H1 (cell line): Measurements from ENCODE around the gene GAB3. TPM values are rescaled to one million over a fixed set of nuclear protein-coding genes. Genes with fewer than 3 reads are reported as not detected.
"Not testable (repeated sequence)": the region's sequence is repeated elsewhere in the genome, so short reads cannot be mapped to it uniquely, and the experiment has no call there.

ENCODE experiments used
- CTCF ChIA-PET: fragments of 300-600 bp; sonication (Branson Sonifier 250); formaldehyde crosslinking; loops from one replicate; lab custom pipeline; 2021; ENCODE audit not compliant: partially characterized antibody; lab: Charles Lee
- POLR2A ChIA-PET: fragments of 300-600 bp; sonication (Branson Sonifier 250); formaldehyde crosslinking; loops from one replicate; lab custom pipeline; 2021; ENCODE audit warnings: inconsistent platforms; ENCODE audit not compliant: partially characterized antibody; lab: Charles Lee
- DNase-seq, 2 experiments: peaks; one replicate each; pipeline versions ENCODE4 v3.0.0 to v3.0.0-alpha.2; 2010 to 2022; ENCODE audit warnings: low spot score in 2 of 2, low read depth in 1 of 2, mixed read lengths in 1 of 2
- FAIRE-seq: peaks from 2 replicates; lab custom pipeline; 2011; peaks lifted over from hg19 to GRCh38; lab: Jason Lieb, UNC
- H2AFZ ChIP-seq: 2 replicates; pipeline ENCODE4 v1.8.1; 2012; ENCODE audit warnings: low read length, inconsistent platforms
- H2AK5ac ChIP-seq: 2 replicates; pipeline ENCODE4 v1.6.1; 2013; ENCODE audit warnings: low read depth, low read length
- H2BK120ac ChIP-seq: replicated peaks from 2 replicates; pipeline ENCODE3; 2013; ENCODE audit warnings: low read depth, low read length, inconsistent platforms
- H2BK12ac ChIP-seq: 2 replicates; pipeline ENCODE4 v1.6.1; 2013; ENCODE audit warnings: low read depth, low read length
- H2BK15ac ChIP-seq: 2 replicates; pipeline ENCODE4 v1.6.1; 2013; ENCODE audit warnings: low read length
- H2BK20ac ChIP-seq: 2 replicates; pipeline ENCODE4 v1.6.1; 2013; ENCODE audit warnings: low read length
- H2BK5ac ChIP-seq: 2 replicates; pipeline ENCODE4 v1.6.1; 2013; ENCODE audit warnings: low read depth, low read length
- H3K14ac ChIP-seq: 2 replicates; pipeline ENCODE4 v1.6.1; 2013; ENCODE audit warnings: inconsistent platforms; ENCODE audit not compliant: insufficient read length
- H3K18ac ChIP-seq: 2 replicates; pipeline ENCODE4 v1.6.1; 2013; ENCODE audit warnings: low read length; ENCODE audit errors: extremely low read depth
- H3K23ac ChIP-seq: 2 replicates; pipeline ENCODE4 v1.6.1; 2013; ENCODE audit warnings: inconsistent platforms; ENCODE audit not compliant: insufficient read length
- H3K23me2 ChIP-seq: 2 replicates; pipeline ENCODE4 v1.6.1; 2013; ENCODE audit warnings: low read depth, low read length
- H3K27ac ChIP-seq: 2 replicates; pipeline ENCODE4 v1.6.1; 2011; ENCODE audit warnings: low read depth, low read length, inconsistent platforms
- H3K27me3 ChIP-seq, 4 experiments: replicated peaks in 1 of 4; 1 replicate in 1 of 4; 2 replicates in 3 of 4; pipeline versions ENCODE4 v1.6.1 to v1.8.1; 2011 to 2013; ENCODE audit warnings: low read length in 3 of 4, mild to moderate bottlenecking in 3 of 4, inconsistent platforms in 2 of 4, mixed read lengths in 2 of 4, moderate library complexity in 1 of 4; ENCODE audit not compliant: control insufficient read depth in 3 of 4, insufficient read depth in 3 of 4; ENCODE audit errors: extremely low read depth in 1 of 4
- H3K36me3 ChIP-seq, 4 experiments: 2 replicates each; pipeline versions ENCODE4 v1.6.1 to v1.8.1; 2011 to 2013; ENCODE audit warnings: mild to moderate bottlenecking in 4 of 4, low read length in 3 of 4, moderate library complexity in 2 of 4, control low read depth in 1 of 4, inconsistent platforms in 1 of 4; ENCODE audit not compliant: insufficient read depth in 4 of 4, control insufficient read depth in 2 of 4
- H3K4ac ChIP-seq: replicated peaks from 2 replicates; pipeline ENCODE3; 2013; ENCODE audit warnings: low read length, low read depth, mixed read lengths, inconsistent platforms; ENCODE audit not compliant: insufficient read length
- H3K4me1 ChIP-seq, 4 experiments: replicated peaks in 1 of 4; 1 replicate in 1 of 4; 2 replicates in 3 of 4; pipeline versions ENCODE4 v1.6.1 to v1.8.1; 2011 to 2013; ENCODE audit warnings: low read length in 3 of 4, inconsistent platforms in 2 of 4, mixed read lengths in 1 of 4; ENCODE audit not compliant: insufficient read depth in 4 of 4, control insufficient read depth in 3 of 4
- H3K4me2 ChIP-seq, 2 experiments: 2 replicates each; pipeline versions ENCODE4 v1.6.1 to v1.8.1; 2011 to 2013; ENCODE audit warnings: low read depth in 2 of 2, low read length in 2 of 2, control low read depth in 1 of 2, inconsistent platforms in 1 of 2, mild to moderate bottlenecking in 1 of 2; ENCODE audit not compliant: insufficient read depth in 1 of 2
- H3K4me3 ChIP-seq, 4 experiments: fragments of 200-600, 300-600 bp in 1 of 4; sonication (generic), shearing (Covaris generic), sonication (Bioruptor Twin) in 1 of 4; 2 replicates each; pipeline versions ENCODE4 v1.5.1 to v1.8.1; 2011 to 2016; ENCODE audit warnings: low read length in 4 of 4, low read depth in 3 of 4, control low read depth in 2 of 4, inconsistent platforms in 2 of 4, mild to moderate bottlenecking in 2 of 4, mixed read lengths in 1 of 4, moderate library complexity in 1 of 4; ENCODE audit not compliant: insufficient read depth in 2 of 4; ENCODE audit errors: extremely low read depth in 1 of 4
- H3K56ac ChIP-seq: replicated peaks from 2 replicates; pipeline ENCODE3; 2013; ENCODE audit warnings: low read depth, mild to moderate bottlenecking, mixed read lengths, low read length, inconsistent platforms; ENCODE audit not compliant: insufficient read length
- H3K79me1 ChIP-seq: 2 replicates; pipeline ENCODE4 v1.6.1; 2013; ENCODE audit warnings: low read depth, low read length, control low read depth
- H3K79me2 ChIP-seq, 2 experiments: 2 replicates each; pipeline versions ENCODE4 v1.6.1 to v1.8.1; 2012 to 2013; ENCODE audit warnings: low read length in 2 of 2, mild to moderate bottlenecking in 2 of 2, inconsistent platforms in 1 of 2; ENCODE audit not compliant: insufficient read depth in 2 of 2, control insufficient read depth in 1 of 2
- H3K9ac ChIP-seq, 4 experiments: replicated peaks in 1 of 4; 1 replicate in 1 of 4; 2 replicates in 3 of 4; pipeline versions ENCODE4 v1.6.1 to v1.8.1; 2011 to 2013; ENCODE audit warnings: low read depth in 3 of 4, low read length in 3 of 4, control low read depth in 2 of 4, mild to moderate bottlenecking in 2 of 4, moderate library complexity in 2 of 4, inconsistent platforms in 1 of 4; ENCODE audit errors: extremely low read depth in 1 of 4
- H3K9me3 ChIP-seq, 2 experiments: 2 replicates each; pipeline versions ENCODE4 v1.6.1 to v1.8.1; 2012 to 2013; ENCODE audit warnings: mild to moderate bottlenecking in 2 of 2, moderate library complexity in 2 of 2, control low read depth in 1 of 2, inconsistent platforms in 1 of 2, low read depth in 1 of 2, low read length in 1 of 2, mixed read lengths in 1 of 2; ENCODE audit not compliant: insufficient read depth in 2 of 2
- H4K20me1 ChIP-seq, 2 experiments: replicated peaks in 1 of 2; 2 replicates each; pipeline versions ENCODE3 to v1.8.1; 2011 to 2013; ENCODE audit warnings: inconsistent platforms in 2 of 2, low read length in 2 of 2, mild to moderate bottlenecking in 1 of 2; ENCODE audit not compliant: insufficient read depth in 2 of 2, control insufficient read depth in 1 of 2
- H4K5ac ChIP-seq: 2 replicates; pipeline ENCODE4 v1.6.1; 2013; ENCODE audit warnings: low read length, low read depth, mixed read lengths, inconsistent platforms; ENCODE audit not compliant: insufficient read length
- H4K8ac ChIP-seq: 2 replicates; pipeline ENCODE4 v1.8.0; 2013; ENCODE audit warnings: mild to moderate bottlenecking, moderate library complexity, low read length, inconsistent platforms; ENCODE audit not compliant: insufficient read depth; ENCODE audit errors: extremely low read depth
- H4K91ac ChIP-seq: replicated peaks from 2 replicates; pipeline ENCODE3; 2013; ENCODE audit warnings: low read length, mixed read lengths, inconsistent platforms; ENCODE audit not compliant: insufficient read length
- WGBS, 2 experiments: shearing (Covaris generic) in 1 of 2; methylation state at CpG; one replicate each; pipeline versions ENCODE4 v1.1.6 to v1.1.7; 2013 to 2015; ENCODE audit warnings: low lambda C conversion rate in 2 of 2, mixed read lengths in 2 of 2, inconsistent platforms in 1 of 2, low coverage in 1 of 2, missing lambda C conversion rate in 1 of 2; ENCODE audit not compliant: insufficient replicate concordance in 2 of 2, insufficient coverage in 1 of 2, insufficient read length in 1 of 2; ENCODE audit errors: extremely low coverage in 1 of 2, missing lambda C conversion rate in 1 of 2; 5-methylcytosine and 5-hydroxymethylcytosine counted together
- polyA plus RNA-seq, 7 experiments: library from polyadenylated mRNA; depleted of rRNA in 3 of 7; stranded (reverse) in 5 of 7; unstranded in 2 of 7; fragments of >200 nt in 5 of 7; fragments of 200-250 nt in 2 of 7; gene quantifications; 1 replicate in 5 of 7; 2 replicates in 1 of 7; 4 replicates in 1 of 7; pipeline versions ENCODE4 v1.2.1 to v1.2.3, GENCODE V29; 2011 to 2013; ENCODE audit warnings: missing spikeins in 2 of 7, mixed read lengths in 2 of 7
- total RNA-seq: library from RNA; stranded (reverse); fragmentation: NEBNext Ultra II Directional; extraction: Animal tissue kit (Norgen Biotek cat#: 25700); gene quantifications from 2 replicates; pipeline ENCODE4 v1.2.1, GENCODE V29; 2021

GAB3 gene
- total and polyA plus RNA-seq, 2 of the 8 experiments (the other 6 are each of a cell fraction or from before 2014, with no cell fraction given) = 0.48 to 1.2 TPM

DNA sequence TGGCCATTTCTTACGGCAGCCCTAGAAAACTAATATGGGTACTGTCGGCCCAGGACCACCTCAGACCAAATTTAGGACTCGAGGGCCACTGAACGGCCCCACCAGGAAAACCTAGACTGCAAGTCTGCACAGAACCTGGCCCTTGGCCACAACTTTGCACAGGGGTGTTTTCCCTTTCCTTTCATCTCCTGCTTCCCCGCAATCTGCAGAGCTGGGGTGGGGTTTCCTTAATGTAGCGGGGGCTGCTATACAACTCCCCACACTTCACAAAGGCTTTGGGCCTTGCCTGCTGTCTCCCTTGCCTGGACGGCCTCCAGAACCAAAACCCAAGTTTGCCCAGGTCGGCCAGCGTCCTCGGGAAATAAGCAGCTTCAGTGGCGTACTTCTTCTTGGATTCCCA is 119.9 kb downstream of the GAB3 start:
- H2BK12ac ChIP-seq, H3K79me1 ChIP-seq, H2AFZ ChIP-seq, H2BK5ac ChIP-seq, DNase-seq, H3K9me3 ChIP-seq, H3K4me2 ChIP-seq, H3K4me1 ChIP-seq, H3K27me3 ChIP-seq, H2BK120ac ChIP-seq, H3K36me3 ChIP-seq, CTCF ChIA-PET, H3K4me3 ChIP-seq, H3K14ac ChIP-seq, H2BK15ac ChIP-seq, H3K79me2 ChIP-seq, POLR2A ChIA-PET, H4K5ac ChIP-seq, FAIRE-seq, H3K23ac ChIP-seq, H3K18ac ChIP-seq, H2BK20ac ChIP-seq, H3K23me2 ChIP-seq, H4K91ac ChIP-seq, H2AK5ac ChIP-seq, H3K27ac ChIP-seq, H3K9ac ChIP-seq, H3K56ac ChIP-seq, H3K4ac ChIP-seq, H4K8ac ChIP-seq, H4K20me1 ChIP-seq: not testable (repeated sequence)
- WGBS, 2 experiments = no CpG with 5 or more reads among the region's 11 CpGs

DNA sequence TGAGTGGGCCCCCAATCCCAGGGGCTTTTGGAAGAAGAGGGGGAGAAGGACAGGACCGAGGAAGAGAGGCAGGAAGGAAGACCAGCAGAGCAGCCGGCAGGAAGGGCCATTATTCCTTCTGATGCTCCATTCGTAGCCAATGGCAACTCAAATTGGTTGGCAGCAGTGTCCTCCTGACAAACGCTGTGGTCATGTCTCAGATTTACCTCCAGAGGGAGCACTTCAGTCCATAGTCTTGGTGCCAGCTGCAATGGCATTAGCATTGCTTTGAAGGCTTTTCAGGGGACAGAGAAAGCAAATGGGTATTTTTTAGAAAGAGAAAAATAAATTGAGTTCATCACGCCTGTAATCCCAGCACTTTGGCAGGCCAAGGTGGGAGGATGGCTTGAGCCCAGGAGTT is 121.9 kb downstream of the GAB3 start:
- H3K79me2 ChIP-seq, H3K79me1 ChIP-seq, H4K20me1 ChIP-seq, H3K56ac ChIP-seq, H2AK5ac ChIP-seq, H2BK12ac ChIP-seq, POLR2A ChIA-PET, H3K9ac ChIP-seq, H4K5ac ChIP-seq, FAIRE-seq, H3K23ac ChIP-seq, H4K8ac ChIP-seq, H3K4me1 ChIP-seq, H3K27ac ChIP-seq, DNase-seq, H2BK15ac ChIP-seq, H3K9me3 ChIP-seq, H2BK20ac ChIP-seq, H3K23me2 ChIP-seq, H2AFZ ChIP-seq, H4K91ac ChIP-seq, H3K27me3 ChIP-seq, H3K4ac ChIP-seq, H3K36me3 ChIP-seq, CTCF ChIA-PET, H3K4me3 ChIP-seq, H2BK5ac ChIP-seq, H3K14ac ChIP-seq, H3K4me2 ChIP-seq, H2BK120ac ChIP-seq, H3K18ac ChIP-seq: not testable (repeated sequence)
- WGBS, 2 experiments = no CpG with 5 or more reads among the region's 5 CpGs
